Neural cell (in vitro differentiated cells): ENCODE measurements around the gene BGN. TPM values are rescaled to one million over a fixed set of nuclear protein-coding genes. Genes with fewer than 3 reads are reported as not detected.

Source experiments
- H2AFZ ChIP-seq: fragments of 200-600, 300-800 bp; sonication (generic), shearing (Covaris generic); 2 replicates; pipeline ENCODE4 v1.6.0; 2014; ENCODE audit warnings: low read depth, mild to moderate bottlenecking, antibody characterized with exemption, low read length, moderate library complexity
- H3F3A ChIP-seq: fragments of 200-600 bp; shearing (Covaris generic); 2 replicates; pipeline ENCODE4 v1.6.1; 2016; ENCODE audit warnings: mild to moderate bottlenecking, moderate library complexity, mixed read lengths, antibody characterized with exemption, low read length; ENCODE audit not compliant: insufficient read depth, poor library complexity, severe bottlenecking
- H3K27ac ChIP-seq: fragments of 200-600, 300-800 bp; sonication (generic), shearing (Covaris generic); 2 replicates; pipeline ENCODE4 v1.5.1; 2014; ENCODE audit warnings: mild to moderate bottlenecking, low read length, moderate library complexity
- H3K27me3 ChIP-seq: fragments of 300-800, 200-600 bp; sonication (generic), shearing (Covaris generic); 2 replicates; pipeline ENCODE4 v1.6.0; 2014; ENCODE audit warnings: mild to moderate bottlenecking, low read depth, low read length, moderate library complexity; ENCODE audit not compliant: insufficient read depth
- H3K36me3 ChIP-seq: fragments of 300-800, 200-600 bp; sonication (generic), shearing (Covaris generic); 2 replicates; pipeline ENCODE4 v1.5.1; 2014; ENCODE audit warnings: mild to moderate bottlenecking, antibody characterized with exemption, low read length, moderate library complexity; ENCODE audit not compliant: insufficient read depth
- H3K4me2 ChIP-seq: fragments of 300-800, 200-600 bp; sonication (generic), shearing (Covaris generic); 2 replicates; pipeline ENCODE4 v1.6.0; 2014; ENCODE audit warnings: mild to moderate bottlenecking, low read length
- H3K4me3 ChIP-seq: fragments of 300-800, 200-600 bp; sonication (generic), shearing (Covaris generic); 2 replicates; pipeline ENCODE4 v1.5.1; 2014; ENCODE audit warnings: mild to moderate bottlenecking, low read length, moderate library complexity
- H3K79me2 ChIP-seq: fragments of 200-600 bp; shearing (Covaris generic); replicated peaks from 2 replicates; pipeline ENCODE4 v1.6.0; 2014; ENCODE audit warnings: mild to moderate bottlenecking, low read length, moderate library complexity; ENCODE audit not compliant: insufficient read depth
- H3K9ac ChIP-seq: fragments of 300-800, 200-600 bp; sonication (generic), shearing (Covaris generic); 2 replicates; pipeline ENCODE4 v1.6.1; 2016; ENCODE audit warnings: mild to moderate bottlenecking, low read length, mixed read lengths
- H3K9me2 ChIP-seq: fragments of 200-600 bp; shearing (Covaris generic); 2 replicates; pipeline ENCODE4 v1.6.1; 2016; ENCODE audit warnings: mild to moderate bottlenecking, low read length, mixed read lengths; ENCODE audit not compliant: insufficient read depth
- H3K9me3 ChIP-seq: fragments of 200-600, 300-800 bp; sonication (generic), shearing (Covaris generic); 2 replicates; pipeline ENCODE4 v1.6.1; 2016; ENCODE audit warnings: mild to moderate bottlenecking, mixed run types, low read length, moderate library complexity, mixed read lengths
- H4K20me1 ChIP-seq: fragments of 200-600 bp; shearing (Covaris generic); 2 replicates; pipeline ENCODE4 v1.6.1; 2016; ENCODE audit warnings: mild to moderate bottlenecking, mixed run types; ENCODE audit not compliant: insufficient read depth
- CTCF ChIP-seq: fragments of 450-650 bp; IDR thresholded peaks from 2 replicates; pipeline ENCODE4 v1.5.1; 2014; ENCODE audit warnings: antibody characterized with exemption, mild to moderate bottlenecking, moderate library complexity; ENCODE audit not compliant: poor library complexity, severe bottlenecking
- EP300 ChIP-seq: fragments of 450-650 bp; conservative IDR thresholded peaks from 2 replicates; pipeline ENCODE4 v1.6.1; 2014; ENCODE audit warnings: antibody characterized with exemption, mild to moderate bottlenecking, moderate library complexity; ENCODE audit not compliant: poor library complexity, severe bottlenecking
- EZH2 ChIP-seq: fragments of 200-600, 300-800 bp; shearing (Covaris generic), sonication (generic); IDR thresholded peaks from 2 replicates; pipeline ENCODE4 v1.6.1; 2014; ENCODE audit warnings: antibody characterized with exemption, low read length, borderline replicate concordance, mild to moderate bottlenecking; ENCODE audit not compliant: insufficient read depth, poor library complexity, severe bottlenecking
- MXI1 ChIP-seq: fragments of 450-650 bp; conservative IDR thresholded peaks from 2 replicates; pipeline ENCODE4 v1.6.1; 2014; ENCODE audit warnings: antibody characterized with exemption, mild to moderate bottlenecking; ENCODE audit not compliant: poor library complexity, severe bottlenecking
- POLR2AphosphoS5 ChIP-seq: IDR thresholded peaks from 2 replicates; pipeline ENCODE4 v1.6.1; 2012
- RAD21 ChIP-seq: fragments of 450-650 bp; conservative IDR thresholded peaks from 2 replicates; pipeline ENCODE4 v1.6.1; 2014; ENCODE audit warnings: antibody characterized with exemption, mild to moderate bottlenecking, moderate library complexity
- REST ChIP-seq: IDR thresholded peaks from 2 replicates; pipeline ENCODE4 v1.6.1; 2012; ENCODE audit warnings: borderline replicate concordance
- SMC3 ChIP-seq: fragments of 450-650 bp; conservative IDR thresholded peaks from 2 replicates; pipeline ENCODE4 v1.6.1; 2014; ENCODE audit warnings: antibody characterized with exemption, mild to moderate bottlenecking, moderate library complexity; ENCODE audit not compliant: poor library complexity
- TAF1 ChIP-seq: IDR thresholded peaks from 2 replicates; pipeline ENCODE4 v1.6.1; 2012; ENCODE audit warnings: low read depth
- polyA plus RNA-seq: library from polyadenylated mRNA; depleted of rRNA; stranded (reverse); fragments of >200 nt; gene quantifications from 2 replicates; pipeline ENCODE4 v1.2.3, GENCODE V29; 2014

The BGN gene
- polyA plus RNA-seq, 1 donor from 2014 or later: not detected

- Histone ChIP-seq H3K27ac (no peak overlapping the region), H3K9me2 (no peaks in the 10 kb centered on the region), H3K4me2 (no peak overlapping the region), H4K20me1 (no peaks in the 10 kb centered on the region), H3K9ac (no peak overlapping the region), H3K36me3 (no peaks in the 10 kb centered on the region), H3K9me3 (no peaks in the 10 kb centered on the region), H3K79me2 (no peaks in the 10 kb centered on the region), H3F3A (no peaks in the 10 kb centered on the region), H2AFZ (no peak overlapping the region), H3K4me3 (no peak overlapping the region), H3K27me3 (peaks cover 5% of the 10 kb centered on the region)
- TF ChIP-seq TAF1 (no peak), EP300 (no peak), REST (no peak), CTCF (no peak), POLR2AphosphoS5 (no peak), MXI1 (no peak), SMC3 (no peak), RAD21 (no peak), EZH2 (no peak)
These were observed 17.4 kb upstream of the BGN start for GRCh38 chrX:153477364-153477857.

- H3K9ac ChIP-seq: no peak overlapping the region
- no peak overlapping the region for H3K4me2 ChIP-seq
- H3K9me2 ChIP-seq: no peaks in the 10 kb centered on the region
- H3K36me3 ChIP-seq: no peaks in the 10 kb centered on the region
- H3K79me2 ChIP-seq: no peaks in the 10 kb centered on the region
- no peak for TF ChIP-seq REST
- TF ChIP-seq CTCF: no peak
- no peak for TF ChIP-seq RAD21
- TF ChIP-seq TAF1: no peak
- no peak for TF ChIP-seq EP300
- no peak for TF ChIP-seq POLR2AphosphoS5
- TF ChIP-seq EZH2: no peak
- no peak for TF ChIP-seq SMC3
- TF ChIP-seq MXI1: no peak
- peaks cover 5% of the 10 kb centered on the region for H3K27me3 ChIP-seq
- no peaks in the 10 kb centered on the region for H4K20me1 ChIP-seq
- H2AFZ ChIP-seq: no peak overlapping the region
- H3K27ac ChIP-seq: no peak overlapping the region
- no peaks in the 10 kb centered on the region for H3F3A ChIP-seq
- no peak overlapping the region for H3K4me3 ChIP-seq
- H3K9me3 ChIP-seq: no peaks in the 10 kb centered on the region
These were observed 16.9 kb upstream of the BGN start for GRCh38 chrX:153477901-153478300.
